HEK293T (cell line): Measurements from ENCODE around the gene ODAD4.

Experiments
- BHLHE40 ChIP-seq: fragments of 450-650 bp; IDR thresholded peaks from 2 replicates; pipeline ENCODE4 v1.6.1; 2016; ENCODE audit warnings: mild to moderate bottlenecking, moderate library complexity, borderline replicate concordance
- HDGF ChIP-seq: fragments of 450-650 bp; IDR thresholded peaks from 2 replicates; pipeline ENCODE4 v1.6.1; 2017; ENCODE audit warnings: antibody characterized with exemption, borderline replicate concordance
- SP1 ChIP-seq: fragments of 450-650 bp; IDR thresholded peaks from 2 replicates; pipeline ENCODE4 v1.6.1; 2017
- SUZ12 ChIP-seq: fragments of 450-650 bp; IDR thresholded peaks from 2 replicates; pipeline ENCODE4 v1.6.1; 2016; ENCODE audit warnings: mild to moderate bottlenecking
- TARDBP ChIP-seq: fragments of 450-650 bp; IDR thresholded peaks from 2 replicates; pipeline ENCODE4 v1.6.1; 2016

DNA sequence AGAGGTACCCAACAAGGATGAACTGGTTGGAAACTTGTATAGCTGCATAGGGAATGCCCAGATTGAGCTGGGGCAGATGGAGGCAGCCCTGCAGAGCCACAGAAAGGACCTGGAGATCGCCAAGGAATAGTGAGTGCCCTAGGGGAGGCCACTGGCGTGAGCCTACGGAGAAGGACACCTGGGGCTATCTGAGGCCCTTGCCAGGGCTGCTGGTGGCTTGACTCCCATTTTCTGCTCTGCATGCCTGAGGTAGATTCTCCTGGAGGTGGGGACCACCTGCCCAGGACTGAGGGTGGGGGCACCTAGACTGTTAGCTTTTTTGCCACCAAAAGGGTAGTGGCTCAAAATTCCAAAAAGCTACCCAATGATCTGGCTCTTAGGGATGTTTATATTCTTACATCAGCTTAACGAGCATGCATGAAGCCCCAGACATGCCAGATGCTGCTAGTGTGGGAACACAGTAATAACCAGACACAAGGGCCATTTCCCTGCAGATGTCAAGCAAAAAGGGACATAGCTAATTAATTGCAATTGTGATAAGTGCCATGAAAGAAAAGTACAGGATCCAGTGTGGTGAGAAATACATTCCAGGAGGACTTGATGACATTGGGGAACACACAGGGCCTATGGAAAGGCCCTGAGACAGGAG lies 8.8 kb downstream of the ODAD4 start:
- no peak for TF ChIP-seq SUZ12
- TF ChIP-seq HDGF = no peak
- TF ChIP-seq TARDBP = no peak
- TF ChIP-seq SP1 = no peak
- TF ChIP-seq BHLHE40 = no peak
